Measurements from ENCODE around the gene TRAPPC14.

TRAPPC14 gene

DNA sequence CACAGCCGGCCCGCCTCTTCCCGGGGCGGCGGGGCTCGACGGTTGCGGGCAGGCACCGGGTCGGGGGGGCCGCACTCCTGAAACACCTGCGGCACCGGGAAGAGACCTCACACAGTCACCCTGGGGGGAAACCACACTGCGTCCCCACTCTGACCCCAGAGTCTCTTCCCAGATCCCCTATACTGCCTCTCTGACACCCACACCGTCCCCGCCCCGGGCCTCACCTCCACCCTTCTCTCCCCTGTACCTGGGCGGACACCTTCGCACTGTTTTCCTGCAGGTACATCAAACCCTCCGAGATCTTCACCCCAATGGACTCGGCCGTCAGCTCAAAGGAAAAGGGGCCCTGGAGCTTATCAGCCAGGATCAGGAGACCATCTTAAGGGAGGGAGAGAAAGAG, 13.3 kb upstream of the TRAPPC14 start:
- no peak for DNase-seq

DNA sequence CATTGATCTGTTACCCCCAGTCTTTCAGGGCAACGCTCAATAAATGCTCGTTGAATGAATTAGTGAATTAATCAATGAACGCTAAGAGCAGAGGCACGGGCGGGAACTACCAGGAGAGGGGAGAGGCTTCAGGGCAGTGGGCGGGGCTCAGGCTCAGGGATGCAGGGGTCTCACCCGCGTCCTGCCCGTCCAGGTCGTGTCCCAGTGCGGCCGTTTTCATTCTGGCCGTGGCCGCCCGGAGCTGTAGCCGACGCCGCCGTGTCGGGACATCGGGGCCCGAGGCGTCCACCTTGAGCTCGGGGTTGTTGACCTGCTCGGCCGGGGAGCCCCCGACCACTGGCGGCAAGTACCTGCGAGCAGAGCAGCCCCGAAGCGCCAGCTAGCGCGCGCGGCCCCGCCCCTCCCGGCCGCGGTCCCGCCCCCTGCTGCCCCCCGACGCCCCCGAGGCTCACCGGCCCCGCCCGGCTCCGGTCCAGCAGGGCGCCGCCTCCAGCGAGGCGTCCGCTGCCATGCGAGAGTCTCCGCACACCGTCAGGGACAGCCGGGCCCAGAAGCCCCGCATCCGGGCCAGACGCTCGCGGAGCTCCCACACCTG, 12.7 kb upstream of the TRAPPC14 start:
- DNase-seq = no peak

DNA sequence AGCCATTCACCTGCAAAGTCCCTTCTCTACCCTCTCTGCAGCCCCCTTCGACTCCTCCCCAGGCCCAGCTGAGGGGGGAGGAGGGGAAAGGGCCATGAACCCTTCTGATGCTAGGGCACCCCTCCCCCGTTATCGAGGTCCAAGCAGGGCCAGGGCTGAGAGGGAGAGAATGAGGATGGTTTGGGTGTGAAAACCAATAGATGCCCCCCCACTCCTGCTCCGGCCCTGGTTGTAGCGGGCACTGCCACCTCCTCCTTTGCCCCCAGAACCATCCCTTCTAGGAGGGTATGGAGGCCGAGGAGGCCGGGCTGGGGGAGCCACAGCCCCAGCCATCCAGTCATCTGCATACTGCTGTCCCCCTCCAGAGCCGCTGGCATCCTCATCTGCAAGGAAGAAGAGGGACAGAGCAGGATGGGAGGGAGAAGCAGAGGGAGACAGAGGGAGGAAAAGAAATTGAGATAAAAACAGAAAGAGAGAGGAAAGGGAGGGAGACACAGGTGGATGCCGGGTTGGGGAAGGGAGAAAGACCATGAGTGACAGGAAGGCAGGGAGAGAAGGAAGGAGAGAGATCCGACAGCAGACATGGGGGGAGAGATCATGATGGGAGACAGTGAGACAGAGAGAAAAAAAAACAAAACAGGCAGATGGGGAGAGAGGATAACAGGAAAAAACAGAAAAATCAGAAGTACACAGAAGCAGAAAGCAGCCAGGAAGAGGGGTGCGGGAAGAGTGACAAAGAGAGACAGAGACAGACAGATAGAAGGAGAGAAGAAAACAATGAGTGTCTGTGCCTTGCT, 11.8 kb upstream of the TRAPPC14 start:
- no peak for DNase-seq

DNA sequence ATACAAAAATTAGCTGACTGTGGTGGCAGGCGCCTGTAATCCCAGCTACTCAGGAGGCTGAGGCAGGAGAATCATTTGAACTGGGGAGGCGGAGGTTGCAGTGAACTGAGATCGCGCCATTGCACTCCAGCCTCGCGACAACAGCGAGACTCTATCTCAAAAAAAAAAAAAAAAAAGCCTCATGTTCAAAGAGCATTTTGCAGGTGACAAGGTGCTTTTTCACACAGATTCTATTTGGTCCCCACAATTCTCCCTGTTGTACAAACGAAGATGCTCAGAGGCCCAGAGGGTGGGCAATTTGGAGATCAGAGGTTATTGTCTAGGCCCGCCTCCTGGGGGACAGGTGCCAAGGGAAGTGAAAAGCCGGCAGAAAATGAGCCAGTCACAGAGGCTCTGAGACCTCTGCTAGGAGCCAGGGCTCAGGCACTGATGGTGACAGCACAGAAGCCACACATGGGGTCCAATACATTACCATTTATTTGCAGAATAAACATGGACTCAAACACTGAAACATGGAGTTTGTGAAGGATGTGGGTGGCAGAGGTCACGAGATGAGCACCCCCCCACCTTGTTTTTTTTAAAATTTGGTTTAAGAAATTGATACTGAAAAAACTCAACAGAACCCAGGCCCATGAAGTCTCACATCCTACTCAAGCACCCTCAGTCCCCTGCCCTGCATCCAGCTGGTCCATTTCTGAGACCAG, 10.8 kb upstream of the TRAPPC14 start:
- no peak for DNase-seq

DNA sequence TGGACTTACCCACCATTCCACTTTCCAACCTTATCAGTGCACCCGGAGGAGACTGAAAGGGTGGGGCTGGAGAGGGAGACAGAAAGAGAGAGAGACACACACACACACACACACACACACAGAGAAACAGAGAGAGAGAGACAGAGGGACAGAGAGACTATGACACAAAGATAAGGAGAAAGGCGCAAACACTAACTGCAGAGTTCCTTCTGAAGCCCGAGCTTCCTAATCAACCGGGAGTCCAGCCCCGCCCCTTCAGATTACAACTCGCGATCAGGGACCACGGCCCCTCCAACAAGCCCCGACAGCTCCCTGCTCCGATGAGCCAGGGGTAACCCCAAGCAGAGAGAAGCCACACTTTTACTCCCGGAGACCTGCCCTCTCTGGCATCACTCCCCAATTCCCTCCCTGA, 9.4 kb upstream of the TRAPPC14 start:
- DNase-seq = no peak

DNA sequence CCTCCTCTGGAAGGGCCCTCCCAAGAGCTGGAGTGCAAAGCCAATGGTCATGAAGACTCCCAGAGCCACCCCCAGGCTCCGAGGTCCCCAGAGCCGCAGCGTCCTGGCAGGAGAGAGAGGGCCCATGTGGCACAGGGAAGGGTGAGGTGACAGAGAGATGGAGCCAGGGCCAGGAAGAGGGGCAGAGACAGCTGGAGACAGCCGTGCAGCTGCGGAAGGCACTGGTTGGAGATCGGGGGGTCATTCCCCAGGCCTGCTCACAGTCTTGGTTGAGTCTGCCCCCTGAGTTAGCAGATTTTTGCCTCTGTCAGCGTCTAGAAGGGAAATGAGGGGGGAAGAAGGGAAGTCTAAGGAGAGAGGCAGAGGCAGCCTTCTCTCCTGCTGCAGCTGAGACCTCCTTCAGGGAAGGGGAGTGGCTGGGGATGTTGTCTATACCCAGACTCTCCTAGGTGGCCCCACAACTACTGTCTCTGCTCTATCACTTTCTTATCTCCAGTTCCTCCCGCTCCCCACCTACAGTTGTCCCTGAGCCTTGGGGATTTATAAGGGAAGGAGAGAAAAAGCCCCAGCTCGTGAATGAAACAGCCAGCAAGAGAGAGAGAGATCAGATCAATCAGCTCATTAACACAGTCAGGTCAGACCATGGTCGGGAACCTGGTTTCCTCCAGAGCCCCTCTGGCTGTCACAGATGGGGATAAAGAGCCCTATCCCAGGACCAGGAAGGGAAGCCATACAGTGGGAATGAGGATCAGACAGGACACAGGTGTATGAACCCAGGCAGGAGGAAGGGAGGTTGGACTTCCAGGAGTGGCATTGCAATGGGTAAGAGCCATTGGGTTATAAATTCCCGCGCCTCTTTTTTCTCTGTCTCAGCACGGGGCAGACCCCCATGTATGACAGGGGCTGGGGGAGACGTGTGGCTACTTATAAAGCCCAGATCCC, 8.7 kb upstream of the TRAPPC14 start:
- no peak for DNase-seq

DNA sequence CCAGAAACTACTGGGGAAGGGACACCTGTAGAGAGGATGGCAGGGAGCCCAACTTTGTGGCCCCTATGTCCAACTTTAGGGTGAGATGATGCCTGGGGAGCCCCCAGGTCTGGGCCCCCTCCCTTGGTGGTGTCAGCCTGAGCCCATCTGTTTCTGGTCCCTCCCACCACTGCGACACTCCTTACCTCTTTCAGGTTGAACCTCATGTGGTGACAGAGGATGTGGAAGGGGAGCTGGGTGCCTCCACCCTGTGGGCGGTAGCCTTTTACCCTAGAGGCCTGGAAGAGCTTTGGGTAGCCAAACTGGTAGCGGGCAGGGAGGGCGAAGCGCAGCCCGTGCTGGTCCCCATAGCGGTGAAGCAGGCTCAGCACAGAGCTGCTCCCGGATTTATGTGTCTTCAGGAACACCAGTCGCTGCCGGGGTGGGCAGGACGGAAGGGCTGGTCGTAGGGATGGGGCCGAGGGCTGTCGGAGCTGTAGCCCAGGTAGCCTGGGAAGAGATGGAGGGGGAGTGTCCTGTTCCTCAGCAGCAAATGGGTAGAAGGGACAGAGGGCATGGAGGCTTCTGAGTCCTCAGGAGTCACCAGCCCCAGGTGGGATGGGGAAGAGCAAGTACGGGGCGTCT, 7.9 kb upstream of the TRAPPC14 start:
- DNase-seq = no peak

DNA sequence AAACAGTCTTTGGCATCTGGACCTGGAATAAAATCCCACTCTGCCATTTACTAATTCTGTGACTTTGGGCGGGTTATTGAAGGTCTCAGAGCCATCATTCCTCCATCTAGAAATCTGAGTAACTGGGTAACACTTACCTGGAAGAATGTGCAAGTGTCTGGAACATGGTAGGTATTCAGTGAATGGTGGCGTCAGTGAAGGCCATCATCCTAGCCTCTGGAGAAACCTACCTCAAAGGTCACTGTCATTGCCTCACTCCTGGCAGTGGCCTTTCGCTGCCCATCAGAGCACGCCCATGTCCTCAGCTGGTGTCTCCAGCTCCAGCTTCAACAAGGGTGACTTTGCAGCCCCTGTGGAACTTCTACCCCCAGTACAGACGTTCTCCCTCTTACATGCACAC, 5.3 kb upstream of the TRAPPC14 start:
- DNase-seq = no peak

DNA sequence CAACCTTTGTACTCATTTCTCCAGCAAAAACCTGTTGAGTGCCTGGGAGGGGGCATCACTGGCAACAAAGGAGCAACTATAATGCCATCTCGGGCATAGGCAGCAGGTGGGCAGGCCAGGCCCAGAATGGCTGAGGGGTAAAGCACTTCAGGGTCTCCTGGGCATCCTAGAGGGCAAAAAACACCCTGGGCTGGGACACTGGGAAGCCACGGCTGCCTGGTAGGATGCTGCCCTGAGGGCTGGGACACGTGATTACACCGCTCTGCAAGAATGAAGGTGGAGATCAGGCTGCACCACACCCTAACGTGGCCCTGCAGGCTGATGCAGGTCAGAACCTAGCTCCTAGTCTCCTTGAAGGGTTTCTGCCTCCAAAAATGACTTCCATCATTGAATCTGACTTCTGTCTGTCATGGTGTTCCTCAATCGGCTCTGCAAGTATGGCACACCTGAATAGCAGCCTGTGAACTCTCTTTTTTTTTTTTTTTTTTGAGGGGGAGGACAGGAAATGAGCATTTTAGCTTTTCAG, 4.5 kb upstream of the TRAPPC14 start:
- no peak for DNase-seq

DNA sequence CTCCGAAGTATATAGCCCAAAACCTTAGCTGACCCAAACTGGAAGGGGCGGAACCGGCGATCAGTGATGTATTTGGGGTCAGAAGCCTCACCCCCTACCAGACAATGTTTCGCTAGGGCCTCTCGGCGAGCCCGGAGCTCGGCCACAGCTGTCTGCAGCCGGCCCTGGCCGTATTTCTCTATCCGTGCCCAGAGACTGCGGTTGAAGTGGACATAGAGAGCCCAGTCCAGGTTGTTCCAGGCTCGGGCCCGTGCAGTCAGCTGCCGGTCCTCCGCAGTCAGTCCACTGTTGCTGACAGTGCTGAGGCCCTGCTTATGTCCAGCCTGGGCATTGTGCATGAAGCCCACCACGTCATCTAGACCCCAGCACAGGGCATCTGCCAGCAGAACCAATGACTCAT, 1.5 kb upstream of the TRAPPC14 start:
- no peak for DNase-seq

DNA sequence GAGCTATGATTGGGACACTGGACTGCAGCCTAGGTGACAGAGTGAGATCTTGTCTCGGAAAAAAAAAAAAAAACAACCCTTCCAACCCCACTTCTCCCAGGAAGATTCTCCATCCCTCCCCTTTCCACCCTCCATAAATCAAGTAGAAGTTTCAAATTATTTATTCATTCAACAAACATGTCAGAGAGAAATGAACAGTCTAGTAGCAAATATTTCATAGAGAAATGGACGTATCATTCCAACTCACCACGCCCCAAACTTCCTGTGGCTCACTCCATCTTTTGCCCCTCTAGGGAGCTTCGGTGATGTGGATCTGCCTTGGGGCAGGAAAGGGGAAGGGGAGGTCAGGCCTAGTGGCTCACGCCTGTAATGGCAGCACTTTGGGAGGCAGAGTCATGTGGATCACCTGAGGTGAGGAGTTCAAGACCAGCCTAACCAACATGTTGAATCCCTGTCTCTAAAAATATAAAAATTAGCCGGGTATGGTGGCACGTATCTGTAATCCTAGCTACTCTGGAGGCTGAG, 638 bp upstream of the TRAPPC14 start:
- DNase-seq = no peak

DNA sequence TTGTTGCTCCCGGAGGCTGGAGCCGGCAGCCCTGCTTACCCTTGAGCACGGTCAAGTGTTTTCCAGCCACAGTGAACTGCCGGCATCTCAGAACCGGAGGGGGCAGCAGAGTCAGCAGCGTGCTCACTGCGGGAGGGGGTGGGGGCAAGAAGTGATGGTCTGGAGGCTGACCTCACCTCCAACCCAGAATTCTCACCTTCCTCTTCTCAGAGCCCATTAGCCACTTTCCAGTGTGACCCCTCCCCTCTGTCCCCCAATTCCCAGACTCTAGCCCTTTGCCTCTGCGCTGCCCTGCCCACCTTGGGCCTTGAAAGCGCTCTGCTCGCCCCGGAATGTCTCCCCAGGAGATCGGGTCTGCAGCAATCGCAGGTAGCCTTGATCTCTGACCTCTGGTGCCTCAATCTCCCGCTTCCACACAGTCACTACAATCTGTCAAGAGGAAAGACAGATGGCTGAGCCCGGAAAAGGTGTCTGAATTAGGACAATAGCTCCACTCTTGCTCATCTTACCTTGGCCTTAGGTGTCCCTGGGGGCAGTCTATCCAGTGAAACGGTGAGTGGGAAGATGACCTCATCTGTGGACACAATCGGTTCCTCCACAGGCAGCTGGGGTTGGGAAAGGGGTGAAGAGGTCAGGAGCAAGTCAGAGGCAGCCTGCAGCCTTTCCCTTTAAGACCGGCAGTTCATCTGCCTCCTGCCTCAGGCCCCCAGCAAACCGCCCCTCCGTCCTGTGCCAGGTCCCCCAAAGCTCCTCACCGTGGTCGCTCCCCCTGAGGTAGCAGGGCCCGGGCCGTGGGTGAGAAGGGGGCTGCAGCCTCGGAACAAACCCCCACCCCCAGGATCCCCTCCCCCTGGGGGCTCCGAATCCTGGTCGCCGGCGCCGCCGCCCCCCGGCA, 942 bp downstream of the TRAPPC14 start:
- DNase-seq = peak; percentile 26

DNA sequence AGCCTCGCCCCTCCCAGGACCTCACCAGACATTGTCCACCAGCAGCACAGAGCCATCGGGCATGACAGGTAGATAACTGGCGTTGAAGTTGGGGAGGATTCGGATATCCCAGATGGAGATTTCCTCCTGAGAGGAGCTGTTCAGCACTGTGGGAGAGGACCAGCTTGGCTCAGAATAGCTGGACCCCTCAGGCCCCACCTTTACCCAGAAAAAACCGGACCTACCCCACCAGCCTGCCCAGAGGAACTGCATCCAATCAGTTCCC, 1.5 kb downstream of the TRAPPC14 start:
- no peak for DNase-seq

DNA sequence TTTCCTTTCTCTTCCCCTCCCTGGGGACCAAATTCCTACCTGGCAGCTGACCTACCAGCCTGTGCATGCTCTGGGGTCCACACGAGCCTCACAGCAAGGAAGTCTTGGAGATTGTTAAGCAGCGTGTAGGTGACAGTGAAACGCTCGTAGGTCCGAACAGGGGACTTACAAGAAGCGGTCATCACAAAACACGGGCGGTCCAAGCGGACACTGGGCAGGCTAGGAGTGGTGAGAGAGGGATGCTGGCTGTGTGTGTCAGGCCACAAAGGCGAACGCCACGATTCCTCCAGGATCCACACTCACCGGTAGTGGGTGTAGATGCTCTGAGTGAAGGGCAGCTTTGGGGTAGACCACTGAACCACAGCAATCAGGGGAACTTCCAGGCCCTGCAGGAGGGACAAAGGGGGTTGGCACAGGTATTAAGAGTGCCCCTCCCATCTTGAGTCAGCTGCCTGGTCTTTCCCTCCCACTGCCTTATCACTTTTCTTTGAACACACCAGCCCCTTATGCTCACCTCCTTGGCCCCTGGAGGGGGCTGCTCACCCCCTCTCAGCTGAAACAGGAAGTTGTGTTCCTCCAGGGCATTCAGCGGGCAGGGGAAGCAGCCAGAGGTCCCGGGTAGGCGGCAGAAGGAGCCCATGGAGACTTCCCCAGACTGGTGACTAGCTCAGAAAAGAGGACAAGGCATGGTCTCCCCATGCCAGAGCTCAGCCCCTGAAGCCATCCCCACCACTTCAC, 2.0 kb downstream of the TRAPPC14 start:
- DNase-seq = no peak

DNA sequence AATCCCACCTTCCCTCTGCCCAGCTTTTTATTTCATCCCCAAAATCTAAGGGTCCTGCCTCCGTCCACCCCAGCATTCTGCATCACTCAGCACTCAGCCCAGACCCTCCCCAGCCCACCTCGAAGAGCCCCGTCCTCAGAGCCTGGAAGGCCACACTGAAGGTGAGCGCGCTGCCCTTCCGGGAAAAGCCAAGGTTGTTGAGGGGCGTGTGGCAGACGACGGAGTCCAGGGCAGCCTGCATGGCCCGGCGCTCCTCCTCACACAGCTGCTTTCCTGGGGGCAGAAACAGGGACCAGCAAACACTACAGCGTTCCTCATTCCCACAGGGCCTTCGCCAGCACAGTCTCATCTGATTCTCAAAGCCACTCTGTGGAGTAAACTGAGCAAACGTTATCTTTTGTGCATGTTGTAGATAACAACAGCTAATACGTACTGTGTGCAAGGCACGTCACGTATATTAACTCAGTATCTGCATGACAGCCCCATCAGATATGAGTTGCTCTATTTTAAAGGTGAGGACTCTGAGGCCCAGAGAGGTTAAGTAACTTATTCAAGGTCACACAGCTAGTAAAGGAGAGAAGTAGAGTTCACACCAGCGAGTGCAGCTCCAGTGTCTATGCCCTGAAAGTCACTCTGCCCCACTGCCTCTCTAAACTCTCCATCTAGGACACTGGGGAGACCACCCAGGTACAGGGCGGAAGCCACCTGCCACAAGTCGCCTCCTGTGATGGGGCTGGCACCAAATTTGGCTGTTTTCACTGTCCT, 2.8 kb downstream of the TRAPPC14 start:
- DNase-seq = no peak

DNA sequence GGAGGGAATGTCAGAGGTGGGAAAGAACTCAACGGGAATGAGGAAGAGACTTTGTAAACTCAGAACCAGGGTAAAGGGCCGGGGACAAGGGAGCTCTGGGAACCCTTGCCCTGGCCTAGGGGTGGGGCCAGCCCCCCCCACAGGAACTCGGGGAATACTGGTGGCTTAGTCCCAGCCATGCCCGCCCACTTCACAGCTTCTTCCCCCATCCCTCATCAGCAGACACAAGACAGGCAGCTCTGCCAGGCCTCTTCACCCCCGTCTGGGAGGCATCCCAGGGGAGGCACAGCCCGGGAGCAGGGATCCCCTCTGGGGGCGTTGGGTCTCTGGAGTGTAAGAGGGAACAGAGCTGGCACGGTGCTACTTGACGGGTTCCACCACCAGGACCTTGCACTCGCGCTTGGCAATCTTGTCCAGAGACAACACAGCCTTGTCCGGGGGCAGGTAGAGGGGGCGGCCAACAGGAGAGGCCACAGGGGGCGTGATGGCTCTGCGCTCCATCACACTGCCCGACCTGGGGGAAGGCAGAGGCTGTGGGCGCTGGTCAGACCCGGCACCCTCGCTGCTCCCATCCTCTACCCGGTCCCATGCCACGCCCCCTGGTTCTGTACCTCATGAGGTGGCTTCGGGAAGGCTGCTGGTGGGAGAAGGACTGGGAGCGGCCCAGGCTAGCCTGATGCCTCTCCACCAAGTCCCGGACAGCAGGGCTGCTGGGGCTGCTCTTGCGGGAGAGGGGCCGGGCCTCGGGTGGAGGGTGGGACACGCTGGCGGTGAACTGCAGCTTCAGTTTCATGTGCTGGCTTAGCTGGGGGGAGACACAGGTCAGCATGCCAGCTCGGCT, 3.7 kb downstream of the TRAPPC14 start:
- no peak for DNase-seq

DNA sequence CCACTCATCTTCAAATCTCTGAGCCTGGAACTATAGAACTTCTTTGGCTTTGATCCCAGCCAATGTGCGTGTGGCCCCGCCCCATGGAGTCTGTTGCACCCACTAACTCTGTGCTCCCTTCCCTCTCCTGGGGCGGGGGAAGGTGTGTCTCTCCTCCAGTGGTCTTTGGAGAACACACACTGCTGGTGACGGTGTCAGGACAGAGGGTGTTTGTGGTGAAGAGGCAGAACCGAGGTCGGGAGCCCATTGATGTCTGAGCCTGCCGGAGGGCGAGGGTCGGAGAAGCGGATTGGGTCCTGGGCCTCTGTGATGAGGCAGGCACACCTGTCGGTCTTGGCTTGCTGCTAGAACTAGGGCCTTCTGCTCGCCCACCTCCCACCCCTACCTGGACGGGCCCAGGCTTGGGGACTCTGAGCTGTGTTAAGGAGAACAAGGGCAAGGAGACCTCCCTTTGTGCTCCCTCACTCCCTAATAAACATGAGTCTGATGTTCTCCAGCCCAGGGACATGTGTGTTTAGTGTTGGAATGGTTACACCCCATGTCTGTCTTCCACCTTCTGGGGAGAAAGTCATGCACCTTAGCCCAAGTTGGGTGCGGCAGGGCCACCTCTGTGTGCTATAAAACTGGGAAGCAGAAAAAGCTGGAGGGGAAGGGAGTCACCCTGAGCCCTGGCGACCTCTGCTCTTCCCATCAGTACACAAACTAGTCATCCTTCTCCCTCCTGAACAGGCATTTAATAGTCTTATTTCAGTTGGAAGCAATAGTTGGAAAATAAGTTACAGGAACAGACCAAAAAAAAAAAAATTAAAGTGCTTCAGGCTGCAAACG, 4.6 kb downstream of the TRAPPC14 start:
- no peak for DNase-seq

Measured in DMS153 (cell line).